H9 (cell line): ENCODE results near the gene SSNA1. TPM values are rescaled to one million over a fixed set of nuclear protein-coding genes. Genes with fewer than 3 reads are reported as not detected.

Experiments used
- DNase-seq: peaks from one replicate; pipeline ENCODE4 v3.0.0-alpha.2; 2017
- H2AFZ ChIP-seq: one replicate; pipeline ENCODE4 v1.6.1; 2013; ENCODE audit warnings: mild to moderate bottlenecking, low read length, control low read depth, moderate library complexity
- H2AK5ac ChIP-seq: 2 replicates; pipeline ENCODE4 v1.6.1; 2013; ENCODE audit warnings: low read length, control low read depth, mixed read lengths; ENCODE audit not compliant: insufficient read length
- H2BK120ac ChIP-seq: one replicate; pipeline ENCODE4 v1.6.1; 2013; ENCODE audit warnings: low read depth, mild to moderate bottlenecking, low read length, control low read depth, inconsistent platforms; ENCODE audit not compliant: poor library complexity, severe bottlenecking
- H2BK12ac ChIP-seq: 2 replicates; pipeline ENCODE4 v1.6.1; 2013; ENCODE audit warnings: low read length, control low read depth, mixed read lengths, low read depth; ENCODE audit not compliant: insufficient read length
- H2BK15ac ChIP-seq: 2 replicates; pipeline ENCODE4 v1.6.1; 2013; ENCODE audit warnings: low read depth, low read length, control low read depth
- H2BK20ac ChIP-seq: one replicate; pipeline ENCODE4 v1.6.1; 2013; ENCODE audit warnings: low read depth, mild to moderate bottlenecking, low read length, control low read depth, inconsistent platforms; ENCODE audit not compliant: poor library complexity, severe bottlenecking
- H2BK5ac ChIP-seq: 2 replicates; pipeline ENCODE4 v1.6.1; 2013; ENCODE audit warnings: low read length, control low read depth, mixed read lengths; ENCODE audit not compliant: insufficient read length
- H3K14ac ChIP-seq: 2 replicates; pipeline ENCODE4 v1.6.1; 2013; ENCODE audit warnings: low read length, control low read depth; ENCODE audit not compliant: insufficient read depth
- H3K18ac ChIP-seq: 2 replicates; pipeline ENCODE4 v1.6.1; 2013; ENCODE audit warnings: low read depth, mild to moderate bottlenecking, mixed read lengths, low read length, control low read depth; ENCODE audit not compliant: insufficient read length
- H3K23ac ChIP-seq: 2 replicates; pipeline ENCODE4 v1.6.1; 2013; ENCODE audit warnings: low read length, control low read depth, mixed read lengths, low read depth; ENCODE audit not compliant: insufficient read length
- H3K23me2 ChIP-seq: 2 replicates; pipeline ENCODE4 v1.6.1; 2013; ENCODE audit warnings: low read depth, mild to moderate bottlenecking, mixed read lengths, low read length, control low read depth; ENCODE audit not compliant: insufficient read length, poor library complexity, severe bottlenecking
- H3K27ac ChIP-seq: 2 replicates; pipeline ENCODE4 v1.5.1; 2013; ENCODE audit warnings: low read length, control low read depth, mixed read lengths, low read depth; ENCODE audit not compliant: insufficient read length
- H3K27me3 ChIP-seq: 2 replicates; pipeline ENCODE4 v1.6.1; 2013; ENCODE audit warnings: low read length, control low read depth, inconsistent platforms; ENCODE audit not compliant: insufficient read depth
- H3K4ac ChIP-seq: 2 replicates; pipeline ENCODE4 v1.6.1; 2013; ENCODE audit warnings: low read depth, mild to moderate bottlenecking, control low read depth, inconsistent platforms, low read length, moderate library complexity
- H3K4me1 ChIP-seq: 2 replicates; pipeline ENCODE4 v1.6.1; 2013; ENCODE audit warnings: low read length, control low read depth, inconsistent platforms; ENCODE audit not compliant: insufficient read depth
- H3K4me2 ChIP-seq: 2 replicates; pipeline ENCODE4 v1.6.1; 2013; ENCODE audit warnings: low read length, control low read depth, mixed read lengths; ENCODE audit not compliant: insufficient read length, insufficient read depth
- H3K56ac ChIP-seq: 2 replicates; pipeline ENCODE4 v1.6.1; 2013; ENCODE audit warnings: low read depth, mild to moderate bottlenecking, mixed read lengths, low read length, control low read depth; ENCODE audit not compliant: insufficient read length
- H3K79me1 ChIP-seq: 2 replicates; pipeline ENCODE4 v1.6.1; 2013; ENCODE audit warnings: low read depth, mild to moderate bottlenecking, moderate library complexity, low read length, control low read depth, inconsistent platforms; ENCODE audit not compliant: insufficient read depth, poor library complexity, severe bottlenecking
- H3K79me2 ChIP-seq: 2 replicates; pipeline ENCODE4 v1.6.1; 2013; ENCODE audit warnings: low read length, control low read depth, inconsistent platforms; ENCODE audit not compliant: insufficient read depth
- H3K9ac ChIP-seq: 2 replicates; pipeline ENCODE4 v1.6.1; 2013; ENCODE audit warnings: low read length, control low read depth, mixed read lengths; ENCODE audit not compliant: insufficient read length; ENCODE audit errors: extremely low read depth
- H3K9me3 ChIP-seq: one replicate; pipeline ENCODE4 v1.6.1; 2013; ENCODE audit warnings: low read depth, low read length, inconsistent platforms; ENCODE audit not compliant: control insufficient read depth
- H3T11ph ChIP-seq: one replicate; pipeline ENCODE4 v1.6.1; 2013; ENCODE audit warnings: mild to moderate bottlenecking, low read length, control low read depth, inconsistent platforms
- H4K20me1 ChIP-seq: one replicate; pipeline ENCODE4 v1.6.1; 2013; ENCODE audit not compliant: control insufficient read depth, insufficient read length, insufficient read depth
- H4K5ac ChIP-seq: 2 replicates; pipeline ENCODE4 v1.6.1; 2013; ENCODE audit warnings: low read depth, mild to moderate bottlenecking, mixed read lengths, low read length, control low read depth; ENCODE audit not compliant: insufficient read length
- H4K8ac ChIP-seq: replicated peaks from 2 replicates; pipeline ENCODE4 v1.6.1; 2013; ENCODE audit warnings: low read length, control low read depth, mixed read lengths, low read depth; ENCODE audit not compliant: insufficient read length
- H4K91ac ChIP-seq: 2 replicates; pipeline ENCODE4 v1.6.1; 2013; ENCODE audit warnings: low read depth, mild to moderate bottlenecking, moderate library complexity, mixed read lengths, low read length, control low read depth; ENCODE audit not compliant: insufficient read length
- H3K27ac Mint-ChIP-seq, 3 experiments: 2 replicates in 2 of 3; 3 replicates in 1 of 3; pipeline ENCODE4 v1.8.0; 2020 to 2021; ENCODE audit warnings: mixed read lengths in 3 of 3, mild to moderate bottlenecking in 1 of 3, moderate library complexity in 1 of 3
- H3K27me3 Mint-ChIP-seq: 2 replicates; pipeline ENCODE4 v1.8.0; 2021; ENCODE audit warnings: low read depth, mild to moderate bottlenecking, moderate library complexity, mixed read lengths
- H3K36me3 Mint-ChIP-seq, 3 experiments: 2 replicates in 2 of 3; 3 replicates in 1 of 3; pipeline ENCODE4 v1.8.0; 2020 to 2021; ENCODE audit warnings: low read depth in 3 of 3, mixed read lengths in 3 of 3; ENCODE audit not compliant: insufficient read depth in 1 of 3
- H3K4me1 Mint-ChIP-seq, 2 experiments: 2 replicates each; pipeline ENCODE4 v1.8.0; 2020; ENCODE audit warnings: mixed read lengths in 2 of 2
- H3K4me3 Mint-ChIP-seq, 2 experiments: 2 replicates in 1 of 2; 3 replicates in 1 of 2; pipeline ENCODE4 v1.8.0; 2020 to 2021; ENCODE audit warnings: mild to moderate bottlenecking in 2 of 2, mixed read lengths in 2 of 2, moderate library complexity in 1 of 2
- H3K9me3 Mint-ChIP-seq, 2 experiments: 2 replicates in 1 of 2; 3 replicates in 1 of 2; pipeline ENCODE4 v1.8.0; 2020; ENCODE audit warnings: mild to moderate bottlenecking in 2 of 2, mixed read lengths in 2 of 2, moderate library complexity in 1 of 2
- WGBS: extraction: QIAGEN DNeasy Blood & Tissue Kit; methylation state at CpG from one replicate; pipeline ENCODE4 v1.1.7; 2013; ENCODE audit warnings: missing lambda C conversion rate, low lambda C conversion rate, mixed read lengths; ENCODE audit not compliant: insufficient read length; ENCODE audit errors: extremely low coverage; 5-methylcytosine and 5-hydroxymethylcytosine counted together
- total RNA-seq: library from RNA; stranded (reverse); gene quantifications from 2 replicates; pipeline ENCODE4 v1.2.1, GENCODE V29; 2021
- TF ChIP-seq, protein P1 (sequence below): fragments of 200-600 bp; sonication (generic); conservative IDR thresholded peaks from 3 replicates; pipeline ENCODE4 v1.8.0; 2021; ENCODE audit warnings: antibody characterized with exemption, mild to moderate bottlenecking

Gene SSNA1
- total RNA-seq, 1 experiment from 2014 or later = 69.2 TPM

DNA sequence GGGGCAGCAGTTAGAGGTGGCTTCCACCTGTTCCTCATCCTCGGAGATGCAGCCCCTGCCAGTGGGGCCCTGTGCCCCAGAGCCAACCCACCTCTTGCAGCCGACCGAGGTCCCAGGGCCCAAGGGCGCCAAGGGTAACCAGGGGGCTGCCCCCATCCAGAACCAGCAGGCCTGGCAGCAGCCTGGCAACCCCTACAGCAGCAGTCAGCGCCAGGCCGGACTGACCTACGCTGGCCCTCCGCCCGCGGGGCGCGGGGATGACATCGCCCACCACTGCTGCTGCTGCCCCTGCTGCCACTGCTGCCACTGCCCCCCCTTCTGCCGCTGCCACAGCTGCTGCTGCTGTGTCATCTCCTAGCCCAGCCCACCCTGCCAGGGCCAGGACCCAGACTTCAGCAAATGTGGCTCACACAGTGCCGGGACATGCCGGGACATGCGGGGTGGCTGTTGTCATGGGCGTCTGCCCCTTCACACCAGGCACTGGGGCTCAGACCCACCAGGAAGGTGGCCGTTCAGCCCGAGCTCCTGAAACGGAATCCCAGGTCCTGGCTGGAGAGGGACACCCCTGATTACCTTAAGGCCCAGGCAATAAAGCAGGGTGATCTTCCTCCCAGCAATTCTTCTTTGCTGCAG, 37.3 kb downstream of the SSNA1 start:
- Histone ChIP-seq H3K18ac (no peak overlapping the region), H2BK12ac (no peak overlapping the region), H3K9ac (no peak overlapping the region), H2AK5ac (no peak overlapping the region), H3K23me2 (peaks cover 18% of the 10 kb centered on the region), H3K4me2 (no peak overlapping the region), H3K79me1 (no peaks in the 10 kb centered on the region), H2BK20ac (no peak overlapping the region), H2BK120ac (no peak overlapping the region), H4K20me1 (no peaks in the 10 kb centered on the region), H3K14ac (no peak overlapping the region), H3K23ac (no peak overlapping the region), H2BK15ac (no peak overlapping the region), H4K8ac (no peak overlapping the region), H2AFZ (no peak overlapping the region), H4K91ac (no peak overlapping the region), H3K9me3 (no peaks in the 10 kb centered on the region), H3K27me3 (no peaks in the 10 kb centered on the region), H3K56ac (no peak overlapping the region), H3K79me2 (no peaks in the 10 kb centered on the region), H3T11ph (no peak overlapping the region), H3K4me1 (no peaks in the 10 kb centered on the region), H3K4ac (no peak overlapping the region), H3K27ac (no peak overlapping the region), H2BK5ac (no peak overlapping the region), H4K5ac (no peak overlapping the region)
- H3K27me3 Mint-ChIP-seq = no peaks in the 10 kb centered on the region; the same call in 1 of the 2 replicates
- H3K9me3 Mint-ChIP-seq = no peaks in the 10 kb centered on the region
- H3K27ac Mint-ChIP-seq = no peak overlapping the region
- H3K4me3 Mint-ChIP-seq = no peak overlapping the region
- peaks cover 2 to 5% of the 10 kb centered on the region in 2 experiments for H3K4me1 Mint-ChIP-seq
- TF ChIP-seq, protein P1, sequence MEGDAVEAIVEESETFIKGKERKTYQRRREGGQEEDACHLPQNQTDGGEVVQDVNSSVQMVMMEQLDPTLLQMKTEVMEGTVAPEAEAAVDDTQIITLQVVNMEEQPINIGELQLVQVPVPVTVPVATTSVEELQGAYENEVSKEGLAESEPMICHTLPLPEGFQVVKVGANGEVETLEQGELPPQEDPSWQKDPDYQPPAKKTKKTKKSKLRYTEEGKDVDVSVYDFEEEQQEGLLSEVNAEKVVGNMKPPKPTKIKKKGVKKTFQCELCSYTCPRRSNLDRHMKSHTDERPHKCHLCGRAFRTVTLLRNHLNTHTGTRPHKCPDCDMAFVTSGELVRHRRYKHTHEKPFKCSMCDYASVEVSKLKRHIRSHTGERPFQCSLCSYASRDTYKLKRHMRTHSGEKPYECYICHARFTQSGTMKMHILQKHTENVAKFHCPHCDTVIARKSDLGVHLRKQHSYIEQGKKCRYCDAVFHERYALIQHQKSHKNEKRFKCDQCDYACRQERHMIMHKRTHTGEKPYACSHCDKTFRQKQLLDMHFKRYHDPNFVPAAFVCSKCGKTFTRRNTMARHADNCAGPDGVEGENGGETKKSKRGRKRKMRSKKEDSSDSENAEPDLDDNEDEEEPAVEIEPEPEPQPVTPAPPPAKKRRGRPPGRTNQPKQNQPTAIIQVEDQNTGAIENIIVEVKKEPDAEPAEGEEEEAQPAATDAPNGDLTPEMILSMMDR = no peak
- H3K36me3 Mint-ChIP-seq = no peaks in the 10 kb centered on the region
- no CpG with 5 or more reads among the region's 21 CpGs for WGBS
- DNase-seq = no peak
